ENCODE results near the gene MYL12A.

GRCh38 chr18:3233004-3233403 is 14.6 kb upstream of the MYL12A start:
- no peak for TF ChIP-seq CTCF (IDR thresholded peaks at IDR 0.05; ENCODE audit: low read length)
- no peak for TF ChIP-seq EZH2 (IDR thresholded peaks at IDR 0.05; ENCODE audit: borderline replicate concordance, low read length)

Measured in OCI-LY1 (cell line).